Central memory CD8-positive, alpha-beta T cell (primary cell): ENCODE measurements around the gene ARHGEF7.
"Not testable (repeated sequence)": the region's sequence is repeated elsewhere in the genome, so short reads cannot be mapped to it uniquely, and the experiment has no call there.

Experiments
- ATAC-seq: fragments of 150-1000 bp; cut with Tn5 transposase; replicated peaks from 2 replicates; pipeline ENCODE4 v1.10.0; 2022; ENCODE audit warnings: mild to moderate bottlenecking, moderate FRiP score, moderate number of reproducible peaks; ENCODE audit not compliant: poor library complexity, severe bottlenecking; ENCODE audit errors: extremely low read depth
- DNase-seq, 2 donors: peaks; one replicate each; pipeline ENCODE4 v3.0.0; 2021; ENCODE audit warnings: low spot score in 2 of 2
- H3K27ac Mint-ChIP-seq: one replicate; pipeline ENCODE4 v1.8.0; 2022; ENCODE audit warnings: low read depth, mild to moderate bottlenecking, moderate library complexity, mixed read lengths
- H3K27me3 Mint-ChIP-seq: one replicate; pipeline ENCODE4 v1.8.0; 2022; ENCODE audit warnings: mixed read lengths
- H3K36me3 Mint-ChIP-seq: one replicate; pipeline ENCODE4 v1.8.0; 2022; ENCODE audit warnings: mild to moderate bottlenecking, moderate library complexity, mixed read lengths; ENCODE audit not compliant: insufficient read depth
- H3K4me1 Mint-ChIP-seq: one replicate; pipeline ENCODE4 v1.8.0; 2022; ENCODE audit warnings: mixed read lengths
- H3K4me3 Mint-ChIP-seq: one replicate; pipeline ENCODE4 v1.8.0; 2022; ENCODE audit warnings: mild to moderate bottlenecking, moderate library complexity, mixed read lengths
- H3K9me3 Mint-ChIP-seq: one replicate; pipeline ENCODE4 v1.8.0; 2022; ENCODE audit warnings: mixed read lengths

The ARHGEF7 gene

GRCh38 chr13:111252446-111253364 is 137.6 kb downstream of the ARHGEF7 start:
- peaks cover 13% of the 10 kb centered on the region for H3K36me3 Mint-ChIP-seq
- H3K27ac Mint-ChIP-seq, result no peak overlapping the region
- DNase-seq, result no peak

GRCh38 chr13:111253365-111253872 is 138.3 kb downstream of the ARHGEF7 start:
- no peak for ATAC-seq
- H3K4me3 Mint-ChIP-seq, result no peak overlapping the region
- H3K36me3 Mint-ChIP-seq, result peaks cover 11% of the 10 kb centered on the region
- H3K4me1 Mint-ChIP-seq, result peaks cover 21% of the 10 kb centered on the region
- peaks cover 11% of the 10 kb centered on the region for H3K9me3 Mint-ChIP-seq
- no peaks in the 10 kb centered on the region for H3K27me3 Mint-ChIP-seq
- no peak overlapping the region for H3K27ac Mint-ChIP-seq
- DNase-seq, result no peak

More at GRCh38 chr13:111252446-111253364, 137.6 kb downstream of the ARHGEF7 start:
- ATAC-seq, result no peak
- H3K4me3 Mint-ChIP-seq, result no peak overlapping the region
- peaks cover 11% of the 10 kb centered on the region for H3K9me3 Mint-ChIP-seq
- H3K27me3 Mint-ChIP-seq, result no peaks in the 10 kb centered on the region
- H3K4me1 Mint-ChIP-seq, result peaks cover 26% of the 10 kb centered on the region

- ATAC-seq (no peak), DNase-seq (no peak)
- Mint-ChIP-seq H3K27ac (no peak overlapping the region), H3K27me3 (no peaks in the 10 kb centered on the region), H3K9me3 (peaks cover 17% of the 10 kb centered on the region), H3K36me3 (peaks cover 9% of the 10 kb centered on the region), H3K4me1 (peaks cover 29% of the 10 kb centered on the region), H3K4me3 (no peak overlapping the region)
Measured at GRCh38 chr13:111255228-111255790, 140.2 kb downstream of the ARHGEF7 start.

GRCh38 chr13:111256458-111256857 is 141.3 kb downstream of the ARHGEF7 start:
- H3K4me3 Mint-ChIP-seq, result no peak overlapping the region
- no peak for ATAC-seq
- H3K36me3 Mint-ChIP-seq, result peaks cover 7% of the 10 kb centered on the region
- H3K4me1 Mint-ChIP-seq, result peaks cover 30% of the 10 kb centered on the region
- peaks cover 17% of the 10 kb centered on the region for H3K9me3 Mint-ChIP-seq
- H3K27ac Mint-ChIP-seq, result no peak overlapping the region
- no peak for DNase-seq
- H3K27me3 Mint-ChIP-seq, result no peaks in the 10 kb centered on the region

DNA sequence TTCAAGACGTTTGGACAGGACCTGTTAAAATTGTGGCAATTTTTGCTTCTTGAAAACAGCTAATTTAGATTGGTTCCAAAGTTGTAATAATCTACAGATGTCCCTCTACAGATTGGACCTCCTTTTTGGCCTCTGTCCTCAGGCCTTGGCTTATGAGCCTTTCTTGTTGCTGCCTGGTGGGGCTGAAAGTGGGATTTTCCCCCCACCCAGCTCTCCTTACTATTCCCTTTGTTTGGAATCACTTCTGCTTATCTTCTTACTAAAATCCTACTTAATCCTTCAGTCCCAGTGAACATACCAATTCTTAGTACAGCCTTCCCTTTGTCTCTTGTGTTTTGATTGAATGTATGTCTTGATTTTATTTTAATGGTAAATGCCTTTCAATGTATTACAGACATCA is 141.8 kb downstream of the ARHGEF7 start:
- no peak overlapping the region for H3K4me3 Mint-ChIP-seq
- H3K4me1 Mint-ChIP-seq, result peaks cover 34% of the 10 kb centered on the region
- H3K9me3 Mint-ChIP-seq, result peaks cover 17% of the 10 kb centered on the region
- no peak for DNase-seq
- no peak overlapping the region for H3K27ac Mint-ChIP-seq
- ATAC-seq, result no peak
- H3K27me3 Mint-ChIP-seq, result no peaks in the 10 kb centered on the region
- peaks cover 7% of the 10 kb centered on the region for H3K36me3 Mint-ChIP-seq

DNA sequence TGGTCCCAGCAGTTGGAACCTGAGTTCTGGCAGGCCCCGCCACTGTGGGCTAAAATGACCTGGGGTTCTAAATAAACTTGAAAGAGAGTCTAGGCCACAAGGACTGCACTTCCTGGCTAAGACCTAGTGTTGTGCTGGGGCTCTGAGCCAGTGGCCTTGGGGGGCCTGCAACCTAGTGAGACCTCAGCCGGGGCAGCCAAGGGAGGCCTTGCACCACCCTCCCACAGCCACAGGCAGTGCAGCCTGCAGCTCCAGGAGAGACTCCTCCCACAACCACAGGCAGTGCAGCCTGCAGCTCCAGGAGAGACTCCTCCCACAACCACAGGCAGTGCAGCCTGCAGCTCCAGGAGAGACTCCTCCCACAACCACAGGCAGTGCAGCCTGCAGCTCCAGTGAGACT is 142.8 kb downstream of the ARHGEF7 start:
- H3K4me3 Mint-ChIP-seq, H3K27me3 Mint-ChIP-seq, H3K36me3 Mint-ChIP-seq, DNase-seq, ATAC-seq, H3K27ac Mint-ChIP-seq: not testable (repeated sequence)
- H3K9me3 Mint-ChIP-seq, result peaks cover 17% of the 10 kb centered on the region
- H3K4me1 Mint-ChIP-seq, result peaks cover 39% of the 10 kb centered on the region

DNA sequence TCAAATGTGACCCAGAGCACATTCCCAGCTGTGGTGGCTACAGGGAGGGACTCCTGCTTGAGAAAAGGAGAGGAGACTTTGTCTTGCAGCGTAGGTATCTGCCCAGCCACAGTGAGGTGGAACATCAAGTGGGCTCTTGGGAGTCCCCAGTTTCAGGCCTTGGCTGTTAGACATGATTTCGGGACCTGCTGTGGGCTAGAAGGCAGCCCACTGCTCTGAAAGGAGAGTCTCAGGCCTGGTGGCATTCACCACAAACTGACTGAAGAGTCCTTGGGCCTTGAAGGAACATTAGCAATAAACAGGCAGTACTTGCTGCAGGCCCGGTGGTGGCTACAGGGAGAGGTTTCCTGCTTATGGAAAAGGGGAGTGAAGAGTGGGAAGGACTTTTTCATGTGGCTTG is 143.5 kb downstream of the ARHGEF7 start:
- peaks cover 7% of the 10 kb centered on the region for H3K36me3 Mint-ChIP-seq
- H3K27me3 Mint-ChIP-seq, result no peaks in the 10 kb centered on the region
- DNase-seq (no peak), ATAC-seq (no peak)
- H3K27ac Mint-ChIP-seq, result no peak overlapping the region
- peaks cover 42% of the 10 kb centered on the region for H3K4me1 Mint-ChIP-seq
- no peak overlapping the region for H3K4me3 Mint-ChIP-seq
- H3K9me3 Mint-ChIP-seq, result peaks cover 17% of the 10 kb centered on the region

GRCh38 chr13:111259058-111259457 is 143.9 kb downstream of the ARHGEF7 start:
- no peak for DNase-seq
- Mint-ChIP-seq H3K27ac (no peak overlapping the region), H3K27me3 (no peaks in the 10 kb centered on the region), H3K9me3 (peaks cover 17% of the 10 kb centered on the region), H3K4me3 (no peak overlapping the region), H3K36me3 (peaks cover 7% of the 10 kb centered on the region), H3K4me1 (peaks cover 45% of the 10 kb centered on the region)
- ATAC-seq, result no peak

GRCh38 chr13:111261326-111261725 is 146.2 kb downstream of the ARHGEF7 start:
- no peak for ATAC-seq
- H3K4me3 Mint-ChIP-seq, result no peak overlapping the region
- no peak for DNase-seq
- H3K9me3 Mint-ChIP-seq, result peaks cover 16% of the 10 kb centered on the region
- no peak overlapping the region for H3K27ac Mint-ChIP-seq
- no peaks in the 10 kb centered on the region for H3K27me3 Mint-ChIP-seq
- peaks cover 7% of the 10 kb centered on the region for H3K36me3 Mint-ChIP-seq
- H3K4me1 Mint-ChIP-seq, result peaks cover 51% of the 10 kb centered on the region

GRCh38 chr13:111262281-111262680 is 147.2 kb downstream of the ARHGEF7 start:
- no peak overlapping the region for H3K27ac Mint-ChIP-seq

DNA sequence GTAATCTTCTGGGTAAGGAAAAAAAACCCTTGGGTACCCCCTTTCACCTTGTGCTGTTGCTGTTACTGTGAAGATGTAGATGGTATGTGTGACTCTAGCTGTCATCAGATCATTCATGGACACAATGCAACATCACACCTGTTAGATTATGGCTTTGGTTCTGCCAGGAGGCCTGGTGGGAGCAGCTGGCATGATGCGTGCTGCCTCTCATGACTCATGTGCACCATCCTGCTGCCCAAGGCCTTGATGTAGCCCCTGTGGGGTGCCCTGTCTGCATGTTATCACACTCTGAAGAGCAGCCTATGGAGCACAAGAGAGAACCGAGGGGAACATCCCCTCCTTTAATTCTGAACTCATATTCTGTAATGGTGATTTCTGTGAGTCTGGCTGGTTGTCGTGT is 147.6 kb downstream of the ARHGEF7 start:
- Mint-ChIP-seq H3K4me3 (no peak overlapping the region), H3K27me3 (no peaks in the 10 kb centered on the region)

More at GRCh38 chr13:111262281-111262680, 147.2 kb downstream of the ARHGEF7 start:
- Mint-ChIP-seq H3K27me3 (no peaks in the 10 kb centered on the region), H3K4me1 (peaks cover 44% of the 10 kb centered on the region), H3K36me3 (peaks cover 11% of the 10 kb centered on the region), H3K9me3 (peaks cover 7% of the 10 kb centered on the region), H3K4me3 (no peak overlapping the region)
- ATAC-seq (no peak), DNase-seq (no peak)

DNA sequence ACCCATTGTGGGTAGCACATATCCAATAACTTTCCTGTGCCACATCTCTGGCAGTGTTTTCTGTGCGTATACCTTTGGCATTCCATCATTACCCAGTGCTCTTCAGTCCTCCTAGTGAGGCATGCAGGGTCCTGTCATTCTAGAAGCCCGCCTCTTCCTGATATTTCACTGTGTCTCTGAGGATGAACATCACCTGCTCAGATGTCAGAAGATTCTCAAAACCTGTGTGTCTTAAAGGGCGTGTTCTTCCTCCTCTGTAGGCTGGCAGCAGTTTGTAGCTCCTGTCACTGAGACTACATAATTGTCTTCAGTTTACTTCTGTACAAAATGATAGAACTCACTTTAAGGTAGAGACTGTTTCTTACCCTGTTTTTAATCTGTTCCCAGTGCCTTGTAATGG is 148.5 kb downstream of the ARHGEF7 start:
- H3K4me1 Mint-ChIP-seq, result peaks cover 44% of the 10 kb centered on the region
- H3K36me3 Mint-ChIP-seq, result peaks cover 9% of the 10 kb centered on the region
- H3K27me3 Mint-ChIP-seq, result no peaks in the 10 kb centered on the region
- DNase-seq (no peak), ATAC-seq (no peak)
- no peak overlapping the region for H3K4me3 Mint-ChIP-seq
- no peak overlapping the region for H3K27ac Mint-ChIP-seq
- H3K9me3 Mint-ChIP-seq, result peaks cover 6% of the 10 kb centered on the region

More for the DNA sequence above, 147.6 kb downstream of the ARHGEF7 start:
- no peak overlapping the region for H3K27ac Mint-ChIP-seq
- H3K4me1 Mint-ChIP-seq, result peaks cover 44% of the 10 kb centered on the region
- peaks cover 6% of the 10 kb centered on the region for H3K9me3 Mint-ChIP-seq
- ATAC-seq (no peak), DNase-seq (no peak)
- H3K36me3 Mint-ChIP-seq, result peaks cover 11% of the 10 kb centered on the region
